GM12878 (cell line): ENCODE results near the gene PPP2R2D. TPM values are rescaled to one million over a fixed set of nuclear protein-coding genes. Genes with fewer than 3 reads are reported as not detected.

Source experiments
- ATAC-seq: fragments of 200-7000 bp; cut with Tn5 transposase; 3 replicates; pipeline ENCODE4 v1.9.1; 2020; ENCODE audit warnings: mild to moderate bottlenecking, moderate library complexity
- BruUV-seq: library from RNA; stranded (reverse); fragments of 400-500 nt; replicated peaks from 2 replicates; lab custom pipeline; 2021; lab: Mats Ljungman, UMichigan
- CTCF ChIA-PET: fragments of 300-600 bp; sonication (Branson Sonifier 250); formaldehyde crosslinking; extraction: SDS; loops from one replicate; lab custom pipeline; 2021; ENCODE audit warnings: inconsistent platforms; lab: Yijun Ruan, JAX
- POLR2A ChIA-PET: fragments of 350-600 bp; formaldehyde crosslinking; extraction: SDS; loops from one replicate; lab custom pipeline; 2021; ENCODE audit warnings: inconsistent platforms; lab: Charles Lee
- RAD21 ChIA-PET: fragments of 300-600 bp; sonication (Branson Sonifier 250); formaldehyde crosslinking; loops from one replicate; lab custom pipeline; 2023; ENCODE audit warnings: antibody characterized with exemption; ENCODE audit not compliant: unreplicated experiment; lab: Charles Lee
- SMC1A ChIA-PET: fragments of 300-600 bp; sonication (Branson Sonifier 250); formaldehyde crosslinking; loops from one replicate; lab custom pipeline; 2023; ENCODE audit not compliant: unreplicated experiment, uncharacterized antibody; lab: Charles Lee
- DNase-seq: peaks from one replicate; pipeline ENCODE4 v3.0.0-alpha.2; 2011; ENCODE audit warnings: low read depth, low spot score
- FAIRE-seq: peaks from 3 replicates; lab custom pipeline; 2011; peaks lifted over from hg19 to GRCh38; lab: Jason Lieb, UNC
- H2AFZ ChIP-seq: 2 replicates; pipeline ENCODE4 v1.6.0; 2011; ENCODE audit warnings: low read depth, low read length, control low read depth; ENCODE audit not compliant: control insufficient read depth
- H3K27ac ChIP-seq: 2 replicates; pipeline ENCODE4 v1.5.1; 2011; ENCODE audit warnings: control low read depth; ENCODE audit not compliant: control insufficient read depth, insufficient read depth
- H3K27me3 ChIP-seq, 2 experiments: replicated peaks in 1 of 2; 2 replicates each; pipeline versions ENCODE4 v1.6.0 to v1.6.1; 2011; ENCODE audit warnings: low read length in 1 of 2; ENCODE audit not compliant: control insufficient read depth in 2 of 2, insufficient read depth in 2 of 2
- H3K36me3 ChIP-seq, 2 experiments: 2 replicates each; pipeline ENCODE4 v1.5.1; 2011; ENCODE audit warnings: low read length in 1 of 2; ENCODE audit not compliant: control insufficient read depth in 2 of 2, insufficient read depth in 2 of 2
- H3K4me1 ChIP-seq: 2 replicates; pipeline ENCODE4 v1.6.1; 2011; ENCODE audit warnings: mild to moderate bottlenecking, low read length, moderate library complexity, mixed read lengths; ENCODE audit not compliant: control insufficient read depth, insufficient read depth
- H3K4me2 ChIP-seq: 2 replicates; pipeline ENCODE4 v1.6.0; 2011; ENCODE audit warnings: control low read depth; ENCODE audit not compliant: control insufficient read depth, insufficient read depth
- H3K4me3 ChIP-seq: fragments of 200-600 bp; sonication (generic); 2 replicates; pipeline ENCODE4 v1.5.1; 2016
- H3K79me2 ChIP-seq: 2 replicates; pipeline ENCODE4 v1.6.0; 2011; ENCODE audit warnings: low read length; ENCODE audit not compliant: control insufficient read depth, insufficient read depth
- H3K9ac ChIP-seq: 2 replicates; pipeline ENCODE4 v1.8.0; 2011; ENCODE audit warnings: low read length, control low read depth, mixed read lengths; ENCODE audit not compliant: control insufficient read depth, insufficient read depth
- H3K9me3 ChIP-seq: replicated peaks from 3 replicates; pipeline ENCODE4 v1.5.1; 2011; ENCODE audit warnings: mild to moderate bottlenecking, low read length; ENCODE audit not compliant: control insufficient read depth, insufficient read depth
- H4K20me1 ChIP-seq: 2 replicates; pipeline ENCODE4 v1.6.0; 2011; ENCODE audit not compliant: control insufficient read depth, insufficient read depth
- CBX3 ChIP-seq: fragments of 200-600 bp; sonication (generic); IDR thresholded peaks from 2 replicates; pipeline ENCODE4 v1.6.1; 2016; ENCODE audit warnings: low read depth, borderline replicate concordance
- MEF2B ChIP-seq: fragments of 450-650 bp; IDR thresholded peaks from 2 replicates; pipeline ENCODE4 v1.6.1; 2018; ENCODE audit warnings: mild to moderate bottlenecking, moderate library complexity; ENCODE audit not compliant: partially characterized antibody, poor library complexity, severe bottlenecking
- MYC ChIP-seq: IDR thresholded peaks from 2 replicates; pipeline ENCODE4 v1.6.1; 2011; ENCODE audit warnings: mild to moderate bottlenecking, low read length, moderate library complexity, inconsistent platforms; ENCODE audit not compliant: insufficient read depth, insufficient replicate concordance, insufficient read length, severe bottlenecking
- SMAD5 ChIP-seq: IDR thresholded peaks from 2 replicates; pipeline ENCODE4 v1.6.1; 2016; ENCODE audit warnings: antibody characterized with exemption, low read depth
- STAT1 ChIP-seq: fragments of 450-650 bp; conservative IDR thresholded peaks from 2 replicates; pipeline ENCODE4 v1.6.1; 2014; ENCODE audit warnings: antibody characterized with exemption, mild to moderate bottlenecking
- TCF3 ChIP-seq: IDR thresholded peaks from 2 replicates; pipeline ENCODE4 v1.6.1; 2012; ENCODE audit warnings: low read depth, mild to moderate bottlenecking, low read length, borderline replicate concordance; ENCODE audit not compliant: insufficient read depth
- ZSCAN29 ChIP-seq: fragments of 450-650 bp; IDR thresholded peaks from 2 replicates; pipeline ENCODE4 v1.6.1; 2017; ENCODE audit warnings: mild to moderate bottlenecking, moderate library complexity
- ZZZ3 ChIP-seq: IDR thresholded peaks from 2 replicates; pipeline ENCODE4 v1.6.1; 2011; ENCODE audit warnings: low read depth; ENCODE audit not compliant: control insufficient read depth, insufficient read length
- WGBS: methylation state at CpG from one replicate; pipeline ENCODE4 v1.1.6; 2016; ENCODE audit warnings: low lambda C conversion rate; ENCODE audit not compliant: insufficient replicate concordance, insufficient coverage; ENCODE audit errors: missing lambda C conversion rate; 5-methylcytosine and 5-hydroxymethylcytosine counted together
- in situ Hi-C: fragments of 300-500 bp; cut with MboI; formaldehyde crosslinking; loops from 9 replicates; pipeline ENCODE4 v1.14.3; 2018; ENCODE audit warnings: mixed read lengths
- intact Hi-C: fragments of 100-400 bp; cut with micrococcal nuclease; formaldehyde crosslinking; loops from one replicate; pipeline ENCODE4 v1.14.2; 2022; ENCODE audit not compliant: unreplicated experiment
- polyA plus RNA-seq, 11 experiments: library from polyadenylated mRNA; depleted of rRNA in 4 of 11; unstranded in 6 of 11; stranded (reverse) in 5 of 11; fragments of >200 nt; fragmentation: Nextera tagmentation in 4 of 11; fragmentation: Illumina TruSeq in 1 of 11; extraction: Ambion mirVana in 4 of 11; extraction: Trizol in 1 of 11; gene quantifications; 1 replicate in 1 of 11; 2 replicates in 10 of 11; pipeline versions ENCODE4 v1.2.1 to v1.2.3, GENCODE V29; 2011 to 2016; ENCODE audit warnings: inconsistent platforms in 2 of 11, missing spikeins in 2 of 11, low read depth in 1 of 11
- total RNA-seq, 4 experiments: library from RNA; depleted of rRNA in 3 of 4; stranded (reverse); fragments of >200 nt in 3 of 4; fragmentation: Illumina TruSeq in 1 of 4; extraction: Trizol in 1 of 4; gene quantifications; 2 replicates each; pipeline versions ENCODE4 v1.2.1 to v1.2.3, GENCODE V29; 2013 to 2021
- TF ChIP-seq, protein P1 (sequence below): fragments of 450-650 bp; IDR thresholded peaks from 2 replicates; pipeline ENCODE4 v1.6.1; 2016; ENCODE audit warnings: mild to moderate bottlenecking
- TF ChIP-seq, protein P2 (sequence below): IDR thresholded peaks from 2 replicates; pipeline ENCODE4 v1.6.1; 2011; ENCODE audit warnings: mild to moderate bottlenecking, low read depth, low read length, moderate library complexity; ENCODE audit not compliant: insufficient replicate concordance
- TF ChIP-seq, protein P3 (sequence below): IDR thresholded peaks from 2 replicates; pipeline ENCODE4 v1.6.1; 2012; ENCODE audit warnings: low read length, inconsistent platforms

Gene PPP2R2D
- total and polyA plus RNA-seq, 10 of the 15 experiments (the other 5 are each of a cell fraction or from before 2014, with no cell fraction given): 2.8 to 41.9 (median 21.8) TPM

DNA sequence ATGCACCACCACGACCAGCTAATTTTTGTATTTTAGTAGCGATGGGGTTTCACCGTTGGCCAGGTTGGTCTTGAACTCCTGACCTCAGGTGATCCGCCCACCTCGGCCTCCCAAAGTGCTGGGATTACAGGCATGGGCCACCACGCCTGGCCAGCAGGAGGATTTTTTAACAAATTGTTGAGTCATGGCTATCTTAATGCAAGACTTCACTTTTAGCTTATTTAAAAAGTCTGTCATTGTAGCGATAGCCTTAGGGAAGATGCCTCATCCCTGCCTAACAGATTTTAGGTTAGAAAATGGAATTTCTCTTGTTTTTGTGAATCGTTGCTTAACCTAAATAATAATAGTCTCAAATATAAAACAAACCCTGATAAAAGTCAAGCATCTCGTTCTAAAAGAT, 35.5 kb downstream of the PPP2R2D start (continued):
- TF ChIP-seq, protein P1, sequence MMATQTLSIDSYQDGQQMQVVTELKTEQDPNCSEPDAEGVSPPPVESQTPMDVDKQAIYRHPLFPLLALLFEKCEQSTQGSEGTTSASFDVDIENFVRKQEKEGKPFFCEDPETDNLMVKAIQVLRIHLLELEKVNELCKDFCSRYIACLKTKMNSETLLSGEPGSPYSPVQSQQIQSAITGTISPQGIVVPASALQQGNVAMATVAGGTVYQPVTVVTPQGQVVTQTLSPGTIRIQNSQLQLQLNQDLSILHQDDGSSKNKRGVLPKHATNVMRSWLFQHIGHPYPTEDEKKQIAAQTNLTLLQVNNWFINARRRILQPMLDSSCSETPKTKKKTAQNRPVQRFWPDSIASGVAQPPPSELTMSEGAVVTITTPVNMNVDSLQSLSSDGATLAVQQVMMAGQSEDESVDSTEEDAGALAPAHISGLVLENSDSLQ: no peak
- TF ChIP-seq CBX3: no peak
- TF ChIP-seq, protein P2, sequence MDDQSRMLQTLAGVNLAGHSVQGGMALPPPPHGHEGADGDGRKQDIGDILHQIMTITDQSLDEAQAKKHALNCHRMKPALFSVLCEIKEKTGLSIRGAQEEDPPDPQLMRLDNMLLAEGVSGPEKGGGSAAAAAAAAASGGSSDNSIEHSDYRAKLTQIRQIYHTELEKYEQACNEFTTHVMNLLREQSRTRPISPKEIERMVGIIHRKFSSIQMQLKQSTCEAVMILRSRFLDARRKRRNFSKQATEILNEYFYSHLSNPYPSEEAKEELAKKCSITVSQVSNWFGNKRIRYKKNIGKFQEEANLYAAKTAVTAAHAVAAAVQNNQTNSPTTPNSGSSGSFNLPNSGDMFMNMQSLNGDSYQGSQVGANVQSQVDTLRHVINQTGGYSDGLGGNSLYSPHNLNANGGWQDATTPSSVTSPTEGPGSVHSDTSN: no peak
- no peak for TF ChIP-seq ZSCAN29
- TF ChIP-seq TCF3: no peak
- TF ChIP-seq, protein P3, sequence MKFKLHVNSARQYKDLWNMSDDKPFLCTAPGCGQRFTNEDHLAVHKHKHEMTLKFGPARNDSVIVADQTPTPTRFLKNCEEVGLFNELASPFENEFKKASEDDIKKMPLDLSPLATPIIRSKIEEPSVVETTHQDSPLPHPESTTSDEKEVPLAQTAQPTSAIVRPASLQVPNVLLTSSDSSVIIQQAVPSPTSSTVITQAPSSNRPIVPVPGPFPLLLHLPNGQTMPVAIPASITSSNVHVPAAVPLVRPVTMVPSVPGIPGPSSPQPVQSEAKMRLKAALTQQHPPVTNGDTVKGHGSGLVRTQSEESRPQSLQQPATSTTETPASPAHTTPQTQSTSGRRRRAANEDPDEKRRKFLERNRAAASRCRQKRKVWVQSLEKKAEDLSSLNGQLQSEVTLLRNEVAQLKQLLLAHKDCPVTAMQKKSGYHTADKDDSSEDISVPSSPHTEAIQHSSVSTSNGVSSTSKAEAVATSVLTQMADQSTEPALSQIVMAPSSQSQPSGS: no peak
- TF ChIP-seq STAT1: no peak
- TF ChIP-seq, all 136 proteins: peak for 0

DNA sequence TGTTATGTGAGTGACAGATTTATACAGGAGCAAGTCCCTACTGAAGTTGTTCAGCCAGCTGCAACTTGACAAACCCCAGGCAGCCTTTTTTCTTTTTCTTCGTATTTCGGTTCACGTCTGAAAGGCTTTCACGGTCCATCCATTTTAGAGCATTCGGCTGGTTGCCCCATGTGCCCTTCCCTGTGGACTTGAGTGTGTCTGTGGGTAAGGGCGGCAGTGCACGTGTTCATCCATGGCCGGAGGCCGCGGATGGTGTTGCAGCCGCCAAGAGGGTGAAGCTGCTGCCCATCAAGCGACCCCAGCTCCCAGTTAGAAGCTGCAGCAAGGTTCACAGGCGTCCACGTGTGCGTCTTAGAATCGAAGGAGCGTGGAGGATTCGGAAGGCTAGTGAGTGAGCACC, 35.9 kb downstream of the PPP2R2D start:
- no peak overlapping the region for H3K9ac ChIP-seq
- no peak overlapping the region for H3K27ac ChIP-seq
- no peaks in the 10 kb centered on the region for H3K9me3 ChIP-seq
- no peaks in the 10 kb centered on the region for H3K27me3 ChIP-seq
- peaks cover 9% of the 10 kb centered on the region for H3K79me2 ChIP-seq
- SMC1A ChIA-PET: no interaction called here
- FAIRE-seq: no peak
- POLR2A ChIA-PET: no interaction called here
- H3K4me2 ChIP-seq: no peak overlapping the region
- no peak overlapping the region for H3K4me3 ChIP-seq
- no peaks in the 10 kb centered on the region for H3K4me1 ChIP-seq
- WGBS: 97% methylated on average over 15 of the region's 18 CpGs
- DNase-seq: no peak
- in situ Hi-C loops: no loop called here
- no peaks in the 10 kb centered on the region for H4K20me1 ChIP-seq
- H3K36me3 ChIP-seq: peaks cover 14 to 15% of the 10 kb centered on the region in 2 experiments
- no peak overlapping the region for H2AFZ ChIP-seq
- no TSS peak for BruUV-seq
- CTCF ChIA-PET: interaction anchor here (1.1 kb wide), 1 partner anchor 86 kb away, joined by 3 read pairs; no protein-coding TSS in a partner anchor
- intact Hi-C loops: no loop called here
- no peak for TF ChIP-seq MYC
- no peak for TF ChIP-seq ZZZ3
- TF ChIP-seq MEF2B: no peak
- TF ChIP-seq SMAD5: no peak
- RAD21 ChIA-PET: interaction anchor here (0.7 kb wide), 1 partner anchor 50 kb away, joined by 3 read pairs; no protein-coding TSS in a partner anchor
- ATAC-seq: no peak
